Gastrocnemius medialis (tissue), 4 donors: Measurements from ENCODE around the gene JMJD7. TPM values are rescaled to one million over a fixed set of nuclear protein-coding genes. Genes with fewer than 3 reads are reported as not detected.

ENCODE experiments used
- ATAC-seq, 2 donors: fragments of 150-250 bp; one replicate each; pipeline ENCODE4 v1.9.1; 2016
- DNase-seq, 2 donors: peaks; one replicate each; pipeline ENCODE4 v3.0.0-alpha.2; 2019
- H3K27ac ChIP-seq, 4 donors: fragments of 200-600 bp; sonication (generic); 1 replicate in 1 of 4; 2 replicates in 3 of 4; pipeline ENCODE4 v1.5.1; 2016 to 2018; ENCODE audit warnings: mild to moderate bottlenecking in 2 of 4, moderate library complexity in 1 of 4
- H3K27me3 ChIP-seq, 3 donors: fragments of 200-600 bp; sonication (generic) in 2 of 3; 1 replicate in 1 of 3; 2 replicates in 2 of 3; pipeline versions ENCODE4 v1.5.1 to v1.6.0; 2016 to 2019; ENCODE audit warnings: mild to moderate bottlenecking in 1 of 3, moderate library complexity in 1 of 3
- H3K36me3 ChIP-seq, 2 donors: fragments of 200-600 bp; sonication (generic) in 1 of 2; one replicate each; pipeline ENCODE4 v1.5.1; 2017 to 2018
- H3K4me1 ChIP-seq, 2 donors: fragments of 200-600 bp; sonication (generic) in 1 of 2; one replicate each; pipeline ENCODE4 v1.5.1; 2016 to 2017; ENCODE audit warnings: mild to moderate bottlenecking in 2 of 2
- H3K4me3 ChIP-seq, 4 donors: fragments of 200-600 bp; sonication (generic) in 3 of 4; 1 replicate in 1 of 4; 2 replicates in 3 of 4; pipeline ENCODE4 v1.5.1; 2016 to 2019; ENCODE audit warnings: mild to moderate bottlenecking in 2 of 4
- H3K9me3 ChIP-seq, 3 donors: fragments of 200-600 bp; sonication (generic) in 2 of 3; 1 replicate in 1 of 3; 2 replicates in 2 of 3; pipeline ENCODE4 v1.5.1; 2016 to 2019
- POLR2A ChIP-seq, 2 donors: fragments of 450-650 bp; IDR thresholded peaks; one replicate each; pipeline ENCODE4 v1.6.1; 2017; ENCODE audit warnings: antibody characterized with exemption in 2 of 2, mild to moderate bottlenecking in 2 of 2, moderate library complexity in 2 of 2
- in situ Hi-C, 4 donors: fragments of 200-750 bp; cut with MboI; loops; one replicate each; pipeline versions ENCODE4 v1.15.0 to v1.8.0; 2017; ENCODE audit warnings: low sequenced_read_pairs in 4 of 4
- intact Hi-C: fragments of 100-400 bp; cut with DNase I; formaldehyde crosslinking; loops from one replicate; pipeline ENCODE4 v1.15.1; 2023; ENCODE audit warnings: low total_unique reads
- total RNA-seq, 4 donors: library from RNA; depleted of rRNA; stranded (reverse); fragments of >200 nt; gene quantifications; one replicate each; pipeline versions ENCODE4 v1.1.0 to v1.2.3, GENCODE V29; 2016
- TF ChIP-seq, protein P1 (sequence below), 5 experiments: fragments of 450-650 bp in 3 of 5; fragments of 200-600 bp in 2 of 5; sonication (generic) in 2 of 5; IDR thresholded peaks in 4 of 5; conservative IDR thresholded peaks in 1 of 5; 1 replicate in 4 of 5; 2 replicates in 1 of 5; pipeline ENCODE4 v1.5.1; 2016 to 2019; ENCODE audit warnings: antibody characterized with exemption in 5 of 5, mild to moderate bottlenecking in 3 of 5, moderate library complexity in 3 of 5

Gene JMJD7
- total RNA-seq, 4 donors from 2014 or later: 1.7 to 7.6 (median 3.9) TPM

GRCh38 chr15:41851755-41852370 lies 24.0 kb downstream of the JMJD7 start:
- ATAC-seq: no peak
- Histone ChIP-seq H3K4me1 (no peaks in the 10 kb centered on the region), H3K36me3 (peaks cover 0 to 16% of the 10 kb centered on the region in 2 donors), H3K27me3 (peaks cover 10 to 14% (median 13%) of the 10 kb centered on the region in 3 donors), H3K4me3 (no peak overlapping the region), H3K27ac (no peak overlapping the region), H3K9me3 (no peaks in the 10 kb centered on the region)
- intact Hi-C loops (no loop called here), in situ Hi-C loops (no loop called here)
- no peak for DNase-seq
- TF ChIP-seq POLR2A (IDR thresholded peaks at IDR 0.05): no peak
- TF ChIP-seq, protein P1, sequence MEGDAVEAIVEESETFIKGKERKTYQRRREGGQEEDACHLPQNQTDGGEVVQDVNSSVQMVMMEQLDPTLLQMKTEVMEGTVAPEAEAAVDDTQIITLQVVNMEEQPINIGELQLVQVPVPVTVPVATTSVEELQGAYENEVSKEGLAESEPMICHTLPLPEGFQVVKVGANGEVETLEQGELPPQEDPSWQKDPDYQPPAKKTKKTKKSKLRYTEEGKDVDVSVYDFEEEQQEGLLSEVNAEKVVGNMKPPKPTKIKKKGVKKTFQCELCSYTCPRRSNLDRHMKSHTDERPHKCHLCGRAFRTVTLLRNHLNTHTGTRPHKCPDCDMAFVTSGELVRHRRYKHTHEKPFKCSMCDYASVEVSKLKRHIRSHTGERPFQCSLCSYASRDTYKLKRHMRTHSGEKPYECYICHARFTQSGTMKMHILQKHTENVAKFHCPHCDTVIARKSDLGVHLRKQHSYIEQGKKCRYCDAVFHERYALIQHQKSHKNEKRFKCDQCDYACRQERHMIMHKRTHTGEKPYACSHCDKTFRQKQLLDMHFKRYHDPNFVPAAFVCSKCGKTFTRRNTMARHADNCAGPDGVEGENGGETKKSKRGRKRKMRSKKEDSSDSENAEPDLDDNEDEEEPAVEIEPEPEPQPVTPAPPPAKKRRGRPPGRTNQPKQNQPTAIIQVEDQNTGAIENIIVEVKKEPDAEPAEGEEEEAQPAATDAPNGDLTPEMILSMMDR (IDR thresholded peaks at IDR 0.05 in 4 of 5, conservative IDR thresholded peaks at IDR 0.05 in 1 of 5): no peak

DNA sequence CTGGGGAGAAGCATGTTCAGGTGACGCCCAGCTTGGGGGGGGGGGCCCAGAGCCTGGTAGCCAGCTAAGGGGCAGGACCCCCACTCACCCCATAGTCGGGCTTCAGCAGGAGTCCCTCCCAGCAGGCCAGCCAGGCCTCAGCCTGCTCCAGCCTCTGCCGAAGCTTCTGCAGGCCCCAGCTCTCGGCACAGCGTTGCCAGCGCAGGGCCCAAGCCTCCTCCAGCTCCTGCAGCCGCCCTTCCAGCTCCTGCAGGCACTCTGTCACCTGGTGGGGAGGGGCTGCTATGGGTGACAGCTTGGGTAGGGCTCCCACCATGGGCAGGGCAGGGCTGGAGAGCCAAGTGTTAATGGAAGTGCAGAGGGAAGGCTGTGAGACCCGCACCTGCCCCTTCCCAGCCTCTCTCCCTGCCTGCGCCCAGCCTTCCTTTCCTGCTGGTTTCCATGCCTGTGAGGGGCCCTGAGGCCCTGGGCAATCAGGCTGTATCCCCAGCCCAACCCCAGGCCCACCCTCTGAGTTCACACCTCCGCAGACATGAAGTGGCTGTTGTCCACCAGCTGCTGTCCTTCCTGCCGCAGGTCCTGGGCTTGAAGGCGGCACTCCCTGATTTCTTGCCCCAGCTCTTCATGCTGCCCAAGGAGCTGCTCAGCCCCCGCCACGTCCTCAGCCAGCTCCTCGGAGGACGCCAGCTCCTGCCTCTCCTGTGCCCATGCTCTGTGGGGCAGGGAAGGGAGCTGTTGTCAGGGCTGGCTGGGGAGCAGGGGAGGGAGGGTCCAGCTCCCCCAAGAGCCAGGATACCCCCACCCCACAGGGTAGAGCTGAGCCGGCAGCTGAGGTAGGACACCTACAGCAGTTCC lies 25.1 kb downstream of the JMJD7 start:
- Histone ChIP-seq H3K27ac (no peak overlapping the region), H3K4me1 (no peaks in the 10 kb centered on the region), H3K36me3 (peaks cover 0 to 5% of the 10 kb centered on the region in 2 donors), H3K4me3 (no peak overlapping the region), H3K9me3 (no peaks in the 10 kb centered on the region), H3K27me3 (peaks cover 10 to 14% (median 13%) of the 10 kb centered on the region in 3 donors)
- ATAC-seq (no peak), DNase-seq (no peak)
- TF ChIP-seq, protein P1 (IDR thresholded peaks at IDR 0.05 in 4 of 5, conservative IDR thresholded peaks at IDR 0.05 in 1 of 5): no peak
- TF ChIP-seq POLR2A (IDR thresholded peaks at IDR 0.05): no peak
- in situ Hi-C loops: no loop called here
- intact Hi-C loops: no loop called here

DNA sequence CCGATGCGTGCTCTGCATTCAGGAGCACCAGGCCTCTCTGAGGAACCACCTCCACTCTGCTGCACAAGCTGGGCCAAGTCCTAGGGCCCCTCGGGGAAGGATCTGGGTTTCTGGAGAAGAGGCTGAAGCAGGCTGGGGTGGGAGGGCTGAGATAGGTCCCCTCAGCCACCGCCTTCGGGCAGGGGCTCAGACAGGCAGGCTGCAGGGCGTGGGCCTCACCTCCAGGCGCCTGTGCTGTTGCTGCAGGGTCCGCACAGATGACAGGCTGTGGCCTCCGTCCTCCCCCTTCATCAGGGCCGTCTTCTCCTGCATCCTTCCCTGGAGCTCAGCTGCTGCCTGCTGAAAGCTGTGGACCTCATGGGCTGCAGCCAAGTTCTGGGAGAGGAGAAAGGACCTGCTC lies 25.9 kb downstream of the JMJD7 start:
- TF ChIP-seq POLR2A (IDR thresholded peaks at IDR 0.05): no peak
- TF ChIP-seq, protein P1 (IDR thresholded peaks at IDR 0.05 in 4 of 5, conservative IDR thresholded peaks at IDR 0.05 in 1 of 5): no peak
- peaks cover 10 to 14% (median 13%) of the 10 kb centered on the region in 3 donors for H3K27me3 ChIP-seq
- no peak overlapping the region for H3K4me3 ChIP-seq
- in situ Hi-C loops (no loop called here), intact Hi-C loops (no loop called here)
- H3K9me3 ChIP-seq: no peaks in the 10 kb centered on the region
- no peak overlapping the region for H3K27ac ChIP-seq
- ATAC-seq: no peak
- DNase-seq: no peak
- no peaks in the 10 kb centered on the region for H3K36me3 ChIP-seq
- no peaks in the 10 kb centered on the region for H3K4me1 ChIP-seq

GRCh38 chr15:41854443-41854842 lies 26.6 kb downstream of the JMJD7 start:
- H3K36me3 ChIP-seq: no peaks in the 10 kb centered on the region
- H3K4me1 ChIP-seq: no peaks in the 10 kb centered on the region
- no peak for ATAC-seq
- no peak overlapping the region for H3K27ac ChIP-seq
- DNase-seq: no peak
- peaks cover 10 to 14% (median 13%) of the 10 kb centered on the region in 3 donors for H3K27me3 ChIP-seq
- no peak for TF ChIP-seq POLR2A (IDR thresholded peaks at IDR 0.05)
- TF ChIP-seq, protein P1 (IDR thresholded peaks at IDR 0.05 in 4 of 5, conservative IDR thresholded peaks at IDR 0.05 in 1 of 5): no peak
- intact Hi-C loops: no loop called here
- no peak overlapping the region for H3K4me3 ChIP-seq
- H3K9me3 ChIP-seq: no peaks in the 10 kb centered on the region
- in situ Hi-C loops: no loop called here
